Stimulated activated CD4-positive, alpha-beta T cell treated with anti-CD3 and anti-CD28 coated beads, Interleukin-4, amount 100 ng/mL, for 4 hours (primary cell): Measurements from ENCODE around the gene PIP5KL1.

Experiments
- DNase-seq, 2 experiments: peaks; one replicate each; pipeline ENCODE4 v3.0.0-alpha.2; 2020

The PIP5KL1 gene

DNA sequence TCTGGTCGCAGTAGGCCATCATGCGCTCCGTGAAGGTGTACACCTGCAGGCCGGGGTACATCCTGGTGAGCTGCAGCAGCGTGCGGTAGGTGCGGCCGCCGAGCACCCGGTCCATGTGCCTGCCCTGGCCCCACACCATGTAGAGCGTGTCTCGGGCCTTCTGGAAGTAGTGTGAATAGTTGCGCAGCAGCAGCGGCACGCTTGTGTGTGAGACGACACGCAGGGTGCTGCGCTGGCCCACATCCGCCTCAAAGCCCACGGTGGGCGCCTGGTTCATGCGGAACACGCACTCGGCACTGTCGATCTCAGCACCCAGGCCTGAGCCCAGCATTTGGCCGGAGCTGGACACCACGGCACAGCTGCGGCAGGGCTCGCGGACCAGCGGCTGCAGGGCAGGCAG, 18.3 kb downstream of the PIP5KL1 start:
- DNase-seq: no peak

DNA sequence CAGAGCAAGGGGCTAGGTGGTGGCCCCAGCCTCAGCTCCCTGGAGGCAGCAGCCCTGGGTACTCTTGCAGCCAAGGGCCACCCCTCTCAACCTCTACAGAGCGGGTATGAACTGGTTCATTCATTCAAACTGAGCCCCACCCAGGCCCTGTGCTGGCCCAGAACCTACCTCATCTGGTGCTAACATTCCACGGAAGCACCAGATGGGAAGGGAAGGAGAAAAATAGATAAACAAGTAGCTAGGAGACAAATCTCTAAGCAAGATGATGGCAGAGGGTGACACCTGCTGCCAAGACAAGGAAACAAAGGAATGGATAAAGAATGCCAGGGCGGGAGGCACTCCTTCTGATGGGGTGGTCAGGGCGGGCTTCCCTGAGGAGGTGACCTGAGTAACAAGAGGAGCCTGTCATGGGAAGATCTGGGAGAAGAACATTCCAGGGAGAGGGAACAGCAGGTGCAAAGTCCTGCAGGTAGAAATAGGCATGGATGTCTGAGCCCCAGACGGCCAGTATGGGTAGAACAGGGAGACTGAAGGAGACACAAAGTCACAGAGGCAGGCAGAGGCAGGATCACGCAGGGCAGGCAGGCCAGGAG, 19.9 kb downstream of the PIP5KL1 start:
- DNase-seq: no peak

- no peak for DNase-seq
These were observed 20.7 kb downstream of the PIP5KL1 start for GRCh38 chr9:127909839-127910273.

- no peak for DNase-seq
These were observed 22.0 kb downstream of the PIP5KL1 start for GRCh38 chr9:127908660-127908926.

GRCh38 chr9:127907867-127908659, 22.5 kb downstream of the PIP5KL1 start:
- no peak for DNase-seq

GRCh38 chr9:127905788-127906191, 24.8 kb downstream of the PIP5KL1 start:
- DNase-seq: peak; percentile 54 to 66

DNA sequence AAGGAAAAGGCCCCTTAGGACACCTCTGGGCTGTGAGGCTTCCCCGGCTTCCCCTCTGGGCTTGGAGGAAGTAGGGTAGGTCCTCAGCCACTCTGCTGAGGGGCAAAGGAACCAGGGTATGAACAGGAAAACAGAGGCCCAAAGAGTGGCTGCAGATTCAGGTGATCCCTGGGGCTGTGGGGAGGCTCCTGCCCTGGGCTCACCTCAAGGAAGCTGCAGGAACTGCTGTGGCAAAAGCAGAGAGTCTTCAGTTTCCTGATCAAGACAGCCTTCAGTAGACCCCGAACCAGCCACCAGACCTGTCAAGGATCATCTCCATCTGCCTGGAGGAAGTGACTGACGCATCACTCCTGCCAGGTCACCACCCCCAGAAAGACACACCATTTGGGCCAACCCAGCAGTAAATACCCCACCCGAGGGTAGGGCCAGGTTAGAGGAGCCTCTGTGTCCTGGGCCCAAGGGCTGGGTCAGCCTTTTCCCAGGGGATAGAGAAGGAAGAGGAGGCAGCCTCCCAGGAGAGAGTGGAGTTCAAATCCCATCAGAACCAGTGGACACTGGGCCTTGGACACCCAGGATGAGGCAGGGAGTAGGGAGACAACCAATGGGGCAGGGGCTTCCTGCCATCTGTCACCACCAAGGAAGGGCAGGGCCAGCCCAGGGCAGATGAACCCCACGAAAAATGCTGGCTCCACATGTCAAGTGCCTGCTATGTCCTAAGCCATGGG, 25.4 kb downstream of the PIP5KL1 start:
- peak in 1 of 2 experiments; percentile 49 for DNase-seq

DNA sequence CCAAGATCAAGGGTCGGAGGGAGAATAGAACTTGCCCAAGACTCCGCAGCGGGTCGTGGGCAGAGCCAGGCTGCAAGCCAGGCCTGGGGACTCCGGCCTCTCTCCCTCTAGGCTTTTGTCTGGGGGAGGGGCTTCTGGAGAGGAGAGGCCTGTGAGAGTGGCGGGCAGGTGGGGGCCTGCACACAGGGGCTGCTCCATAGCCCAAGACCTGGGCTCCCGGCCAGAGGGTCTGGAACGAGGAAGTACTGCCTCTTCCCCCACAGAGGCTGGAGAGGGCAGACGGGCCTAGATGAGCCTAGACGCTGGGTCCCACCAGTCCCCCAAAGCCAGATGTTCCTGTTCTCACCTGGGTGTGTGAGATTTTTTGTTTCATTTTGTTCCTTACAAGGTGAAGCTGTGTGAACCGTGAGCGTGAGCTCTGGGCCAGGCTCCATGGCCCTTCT, 26.0 kb downstream of the PIP5KL1 start:
- no peak for DNase-seq

- DNase-seq: peak; percentile 55 to 69
These were observed 26.8 kb downstream of the PIP5KL1 start for GRCh38 chr9:127903557-127904475.

DNA sequence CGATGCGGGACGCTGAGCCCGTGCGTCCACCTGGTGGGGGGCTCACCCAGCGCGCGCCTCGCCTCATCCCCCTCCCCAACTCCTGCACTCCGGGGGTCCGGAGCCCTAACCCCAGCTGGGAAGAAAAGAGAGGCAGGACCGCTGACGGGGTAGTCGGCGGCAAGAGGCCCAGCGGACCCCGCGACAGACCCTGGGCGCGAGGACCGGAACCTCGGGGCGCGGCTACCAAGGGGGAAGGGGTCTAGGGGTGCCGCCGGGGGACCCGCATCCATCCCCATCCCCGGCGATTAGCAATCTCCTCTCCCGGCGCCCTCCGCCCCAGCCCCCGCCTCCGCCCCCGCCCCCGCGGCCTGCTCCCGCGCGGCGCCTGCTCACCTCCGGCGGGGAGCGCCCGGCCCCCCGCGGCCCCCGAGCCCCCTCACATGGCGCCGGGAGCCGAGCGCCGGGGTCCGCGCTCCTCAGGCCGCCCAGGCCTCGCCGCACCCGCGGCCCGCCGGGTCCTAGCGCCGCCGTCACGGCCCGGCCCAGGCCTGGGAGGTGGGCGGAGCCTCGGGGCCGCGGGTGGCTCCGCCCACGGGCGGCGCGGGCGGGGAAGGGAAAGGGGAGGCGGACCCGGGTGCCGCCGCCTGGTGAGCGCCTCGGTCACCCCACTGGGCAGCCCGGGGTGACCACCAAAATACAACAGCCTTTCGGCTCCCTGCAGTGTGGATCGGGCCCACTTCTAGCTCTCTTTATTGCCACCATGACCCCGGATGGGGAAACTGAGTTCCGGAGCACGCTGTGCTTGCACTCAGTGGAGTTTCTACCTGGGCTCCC, 31.2 kb downstream of the PIP5KL1 start, which contains the start of gene ST6GALNAC6:
ST6GALNAC6 (minus strand) TSS at position 476 of the 816 bp plus-strand sequence. CDS start 1,622 bp downstream, outside the sequence.
- DNase-seq: peak; percentile 61 to 82

- DNase-seq: no peak
These were observed 32.0 kb downstream of the PIP5KL1 start for GRCh38 chr9:127898433-127899127.

GRCh38 chr9:127897193-127897692, 33.3 kb downstream of the PIP5KL1 start:
- peak in 1 of 2 experiments; percentile 34 for DNase-seq

- no peak for DNase-seq
These were observed 34.0 kb downstream of the PIP5KL1 start for GRCh38 chr9:127896395-127897192.

DNA sequence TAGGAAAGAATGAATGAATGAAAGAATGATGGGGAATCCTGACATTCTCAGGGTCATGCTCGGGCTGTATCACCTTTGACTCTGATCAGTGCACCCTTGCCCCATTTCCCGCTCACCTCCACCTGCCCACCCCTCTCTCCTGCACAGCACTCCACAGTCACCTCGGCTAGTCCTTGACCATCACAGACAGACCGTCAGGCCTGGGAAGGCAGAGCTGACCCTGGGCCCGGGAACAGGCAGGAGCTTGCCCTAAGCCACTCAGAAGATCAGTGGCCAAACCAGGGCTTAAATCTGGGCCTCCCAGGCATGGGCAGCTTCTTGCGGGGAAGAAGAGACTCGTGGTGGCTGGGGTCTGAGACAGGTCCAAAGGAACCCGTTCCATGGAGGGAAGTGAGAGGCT, 34.8 kb downstream of the PIP5KL1 start:
- DNase-seq: no peak

- DNase-seq: no peak
These were observed 37.2 kb downstream of the PIP5KL1 start for GRCh38 chr9:127893392-127893791.

GRCh38 chr9:127892831-127893230, 37.7 kb downstream of the PIP5KL1 start:
- DNase-seq: no peak

GRCh38 chr9:127890053-127890452, 40.5 kb downstream of the PIP5KL1 start:
- no peak for DNase-seq

DNA sequence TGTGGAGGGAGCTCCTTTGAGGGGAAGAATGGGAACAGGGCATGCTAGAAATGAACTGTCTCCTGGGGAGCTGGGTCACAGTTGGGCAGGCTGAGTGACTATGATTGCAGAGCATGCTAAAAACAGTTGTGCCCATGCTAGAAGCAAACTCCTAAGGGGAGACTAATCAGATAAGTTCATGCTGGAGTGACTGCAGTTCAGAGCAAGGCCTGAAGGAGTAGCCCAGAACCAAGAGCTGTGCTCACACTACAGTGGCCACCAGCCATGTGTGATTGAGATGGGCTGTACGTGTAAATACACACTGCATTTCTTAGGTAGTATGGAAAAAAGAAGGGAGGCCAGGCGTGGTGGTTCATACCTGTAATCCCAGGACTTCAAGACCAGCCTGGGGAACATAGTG, 42.8 kb downstream of the PIP5KL1 start:
- DNase-seq: no peak

- DNase-seq: no peak
These were observed 44.1 kb downstream of the PIP5KL1 start for GRCh38 chr9:127886401-127886972.
